AG09319 (cell line): ENCODE measurements around the gene MST1.
A peak's percentile ranks its signal among the peaks of the same experiment; 100 is the strongest.

Source experiments
- DNase-seq: peaks from one replicate; pipeline ENCODE4 v3.0.0-alpha.2; 2010; ENCODE audit warnings: low read depth; ENCODE audit errors: extremely low read depth
- TF ChIP-seq, protein P1 (sequence below): IDR thresholded peaks from 2 replicates; pipeline ENCODE4 v1.5.1; 2011; ENCODE audit warnings: low read depth, mild to moderate bottlenecking, inconsistent platforms, low read length, moderate library complexity

MST1 gene

GRCh38 chr3:49673121-49673714 lies 16.1 kb downstream of the MST1 start:
- DNase-seq: no peak
- TF ChIP-seq, protein P1, sequence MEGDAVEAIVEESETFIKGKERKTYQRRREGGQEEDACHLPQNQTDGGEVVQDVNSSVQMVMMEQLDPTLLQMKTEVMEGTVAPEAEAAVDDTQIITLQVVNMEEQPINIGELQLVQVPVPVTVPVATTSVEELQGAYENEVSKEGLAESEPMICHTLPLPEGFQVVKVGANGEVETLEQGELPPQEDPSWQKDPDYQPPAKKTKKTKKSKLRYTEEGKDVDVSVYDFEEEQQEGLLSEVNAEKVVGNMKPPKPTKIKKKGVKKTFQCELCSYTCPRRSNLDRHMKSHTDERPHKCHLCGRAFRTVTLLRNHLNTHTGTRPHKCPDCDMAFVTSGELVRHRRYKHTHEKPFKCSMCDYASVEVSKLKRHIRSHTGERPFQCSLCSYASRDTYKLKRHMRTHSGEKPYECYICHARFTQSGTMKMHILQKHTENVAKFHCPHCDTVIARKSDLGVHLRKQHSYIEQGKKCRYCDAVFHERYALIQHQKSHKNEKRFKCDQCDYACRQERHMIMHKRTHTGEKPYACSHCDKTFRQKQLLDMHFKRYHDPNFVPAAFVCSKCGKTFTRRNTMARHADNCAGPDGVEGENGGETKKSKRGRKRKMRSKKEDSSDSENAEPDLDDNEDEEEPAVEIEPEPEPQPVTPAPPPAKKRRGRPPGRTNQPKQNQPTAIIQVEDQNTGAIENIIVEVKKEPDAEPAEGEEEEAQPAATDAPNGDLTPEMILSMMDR: no peak

- TF ChIP-seq, protein P1: peak; percentile 82
- no peak for DNase-seq
Measured at GRCh38 chr3:49671291-49672288, 17.7 kb downstream of the MST1 start.

- no peak for DNase-seq
- TF ChIP-seq, protein P1: no peak
Measured at GRCh38 chr3:49670940-49671290, 18.4 kb downstream of the MST1 start.

- no peak for DNase-seq
- TF ChIP-seq, protein P1: no peak
Measured at GRCh38 chr3:49669352-49669751, 19.9 kb downstream of the MST1 start.

GRCh38 chr3:49668861-49669260 lies 20.4 kb downstream of the MST1 start:
- TF ChIP-seq, protein P1: no peak
- no peak for DNase-seq

DNA sequence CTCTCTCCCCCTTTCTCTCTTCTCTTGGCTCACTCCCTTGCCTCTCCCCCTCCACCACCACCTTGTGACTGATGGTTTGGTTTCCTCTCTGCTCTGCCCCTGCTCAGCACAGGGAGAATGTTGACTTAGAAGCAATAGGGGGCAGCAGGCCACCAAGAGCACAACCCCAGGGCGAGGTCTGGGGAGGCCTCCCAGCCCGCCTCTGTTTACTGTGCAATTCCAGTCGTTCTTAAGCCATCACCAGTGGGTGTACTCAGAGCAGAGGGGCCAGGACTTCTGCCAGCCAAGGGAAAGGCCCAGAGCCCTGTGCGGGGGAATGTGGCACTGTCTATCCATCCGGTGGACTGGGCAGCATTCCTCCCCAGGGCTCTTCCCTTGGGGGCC lies 20.9 kb downstream of the MST1 start:
- DNase-seq: no peak
- TF ChIP-seq, protein P1: peak; percentile 5; the same call in 1 of the 2 replicates
